GOT3 (cell line): ENCODE measurements around the gene RBM47.

ENCODE experiments used
- DNase-seq: peaks from one replicate; lab custom pipeline; 2025; ENCODE audit warnings: mixed read lengths; lab: John Stamatoyannopoulos, UW

Gene RBM47

GRCh38 chr4:40586729-40587128, 42.9 kb downstream of the RBM47 start:
- no peak for DNase-seq

GRCh38 chr4:40586034-40586433, 43.6 kb downstream of the RBM47 start:
- no peak for DNase-seq

- DNase-seq: no peak
These were observed 44.4 kb downstream of the RBM47 start for GRCh38 chr4:40585201-40585799.

GRCh38 chr4:40584517-40585141, 45.0 kb downstream of the RBM47 start:
- DNase-seq: no peak

- DNase-seq: no peak
These were observed 45.7 kb downstream of the RBM47 start for GRCh38 chr4:40583850-40584439.

GRCh38 chr4:40582413-40582812, 47.3 kb downstream of the RBM47 start:
- no peak for DNase-seq

GRCh38 chr4:40581254-40582140, 48.2 kb downstream of the RBM47 start:
- DNase-seq: no peak

GRCh38 chr4:40579983-40580382, 49.7 kb downstream of the RBM47 start:
- no peak for DNase-seq

- no peak for DNase-seq
These were observed 51.9 kb downstream of the RBM47 start for GRCh38 chr4:40577588-40578253.

- DNase-seq: peak; percentile 41
These were observed 52.8 kb downstream of the RBM47 start for GRCh38 chr4:40576651-40577480.

GRCh38 chr4:40575846-40576245, 53.8 kb downstream of the RBM47 start:
- no peak for DNase-seq

- no peak for DNase-seq
These were observed 55.9 kb downstream of the RBM47 start for GRCh38 chr4:40573593-40574311.

GRCh38 chr4:40572692-40573310, 56.9 kb downstream of the RBM47 start:
- DNase-seq: no peak

- no peak for DNase-seq
These were observed 58.5 kb downstream of the RBM47 start for GRCh38 chr4:40571208-40571607.

- DNase-seq: no peak
These were observed 59.2 kb downstream of the RBM47 start for GRCh38 chr4:40570348-40571077.

GRCh38 chr4:40564815-40565483, 64.7 kb downstream of the RBM47 start:
- no peak for DNase-seq

- DNase-seq: no peak
These were observed 65.7 kb downstream of the RBM47 start for GRCh38 chr4:40564004-40564403.

GRCh38 chr4:40563401-40563800, 66.3 kb downstream of the RBM47 start:
- no peak for DNase-seq

GRCh38 chr4:40562681-40563080, 67.0 kb downstream of the RBM47 start:
- DNase-seq: no peak
